HG03097 (cell line): ENCODE measurements around the gene PRR33.

ENCODE experiments used
- ATAC-seq: cut with Tn5 transposase; IDR thresholded peaks from one replicate; pipeline ENCODE4 v1.9.1; 2021; ENCODE audit not compliant: unreplicated experiment, low FRiP score

Gene PRR33

DNA sequence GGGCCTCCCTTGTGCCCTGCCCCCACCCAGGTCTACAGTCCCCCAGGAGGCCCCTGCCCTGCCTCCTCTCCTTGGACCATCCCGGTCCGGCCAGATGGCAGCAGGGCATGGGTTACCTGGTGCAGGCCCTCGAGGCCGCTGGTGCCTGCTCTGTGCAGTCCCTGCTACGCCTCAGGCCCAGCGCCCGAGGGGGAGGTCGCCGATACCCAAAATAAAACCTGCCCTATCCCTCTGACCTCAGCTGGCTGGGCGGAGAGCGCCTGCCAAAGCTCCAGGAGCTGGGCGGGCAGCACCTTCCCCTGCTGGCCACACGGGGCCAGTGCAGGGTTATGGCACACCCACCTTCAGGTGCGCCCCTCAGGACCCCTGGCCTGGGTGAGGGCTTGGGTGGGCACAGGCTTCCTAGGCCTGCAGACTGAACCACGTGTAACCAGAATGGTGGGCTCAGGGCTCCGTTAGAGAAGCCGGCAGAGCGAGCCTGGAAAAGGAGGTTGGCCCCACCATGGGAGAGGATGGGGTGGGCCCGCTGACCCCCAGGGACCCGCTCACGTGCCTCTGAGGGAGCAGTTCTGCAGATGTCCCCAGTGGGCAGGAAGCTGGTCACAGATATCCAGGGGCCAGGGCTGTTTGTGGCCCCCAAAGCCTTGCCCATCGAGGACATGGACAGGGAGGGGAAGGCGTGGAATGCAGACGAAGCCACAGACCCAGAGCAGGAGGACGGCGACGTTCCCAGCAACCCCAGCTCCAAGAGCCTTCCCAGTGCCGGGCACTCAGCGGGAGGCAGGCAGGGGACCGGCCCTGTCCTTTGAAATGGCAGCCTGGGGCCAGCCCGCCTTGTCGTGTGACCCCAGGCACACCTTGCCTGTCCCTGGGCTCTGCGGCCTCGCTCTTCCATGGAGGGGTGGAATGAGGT is 26.1 kb upstream of the PRR33 start:
- ATAC-seq = no peak

DNA sequence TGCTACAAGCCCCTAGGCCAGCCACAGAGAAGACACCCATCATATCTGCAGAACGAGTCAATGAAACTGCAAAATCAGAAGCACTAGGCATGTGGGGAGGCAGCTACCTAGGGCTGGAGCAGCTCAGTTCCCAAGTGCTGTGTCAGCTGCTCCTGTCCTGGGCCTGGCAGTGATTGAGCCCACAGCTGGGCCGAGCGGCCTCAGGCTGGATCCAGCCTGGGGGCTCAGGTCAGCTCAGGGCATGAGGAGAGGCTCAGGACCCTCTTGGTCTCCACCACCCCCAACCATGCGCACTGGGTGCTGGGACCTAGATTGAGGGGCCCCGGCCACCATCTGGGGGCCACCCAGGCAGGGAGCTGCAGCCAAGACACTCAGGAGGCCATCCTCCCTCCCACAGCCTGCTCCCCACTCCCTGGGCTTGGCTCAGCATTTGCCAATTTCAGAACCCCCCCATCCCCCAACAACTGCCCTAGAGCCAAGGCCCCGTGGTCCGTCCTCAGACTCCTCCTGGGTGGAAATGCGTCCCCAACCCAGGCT is 25.4 kb upstream of the PRR33 start:
- ATAC-seq = no peak

GRCh38 chr11:1916132-1916985 is 24.7 kb upstream of the PRR33 start:
- no peak for ATAC-seq

DNA sequence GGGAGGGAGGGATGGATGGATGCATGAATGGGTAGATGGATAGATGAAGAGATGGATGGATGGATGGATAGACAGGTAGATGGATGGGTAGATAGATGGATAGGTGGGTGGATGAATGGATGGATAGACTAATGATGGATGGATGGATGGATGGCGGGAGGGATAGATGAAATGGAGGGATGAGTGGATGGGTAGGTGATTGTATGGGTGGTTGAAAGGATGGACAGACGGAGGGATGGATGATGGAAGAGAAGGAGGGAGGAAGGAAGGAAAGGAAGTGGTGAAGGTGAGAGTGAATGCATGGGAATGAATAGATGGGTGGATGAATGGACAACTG is 24.1 kb upstream of the PRR33 start:
- no peak for ATAC-seq

- no peak for ATAC-seq
Observed at GRCh38 chr11:1913271-1914060, 21.8 kb upstream of the PRR33 start.

DNA sequence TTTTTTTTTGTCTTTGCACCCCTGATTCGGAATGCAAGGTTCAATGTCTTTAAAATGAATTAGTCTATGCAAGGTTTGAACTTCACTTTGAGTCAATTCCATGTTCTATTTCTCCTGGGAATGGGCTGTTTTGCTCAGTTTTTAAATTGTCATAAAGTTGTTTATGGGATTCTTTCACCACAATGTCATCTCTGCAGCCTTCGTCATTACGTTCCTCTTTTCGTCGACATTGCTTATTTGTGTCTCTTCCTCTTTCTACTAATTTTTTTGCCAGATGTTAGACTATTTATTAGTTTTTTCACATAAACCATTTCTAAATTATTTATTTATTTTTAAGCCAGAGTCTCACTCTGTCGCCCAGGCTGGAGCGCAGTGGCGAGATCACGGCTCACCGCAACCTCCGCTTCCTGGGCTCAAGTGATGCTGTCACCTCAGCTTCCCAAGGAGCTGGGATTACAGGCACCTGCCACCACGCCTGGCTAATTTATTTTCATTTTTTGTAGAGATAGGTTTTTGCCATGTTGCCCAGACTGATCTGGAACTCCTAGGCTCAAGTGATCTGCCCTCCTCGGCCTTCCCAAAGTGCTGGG is 20.7 kb upstream of the PRR33 start:
- ATAC-seq = no peak

DNA sequence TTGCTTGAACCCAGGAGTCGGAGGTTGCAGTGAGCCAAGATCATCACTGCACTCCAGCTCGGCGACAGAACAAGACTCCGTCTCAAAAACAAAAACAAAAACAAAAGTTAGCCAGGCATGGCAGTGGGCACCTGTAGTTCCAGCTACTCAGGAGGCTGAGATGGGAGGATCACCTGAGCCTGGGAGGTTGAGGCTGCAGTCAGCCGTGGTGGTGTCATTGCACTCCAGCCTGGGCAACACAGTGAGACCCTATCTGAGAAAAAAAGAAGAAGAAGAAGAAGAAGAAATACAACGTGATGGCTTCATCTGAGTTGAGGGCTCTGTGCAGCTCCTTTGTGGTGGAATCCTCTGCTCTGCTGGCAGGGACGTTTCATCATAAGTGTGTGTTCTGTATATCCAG is 17.8 kb upstream of the PRR33 start:
- ATAC-seq = no peak

DNA sequence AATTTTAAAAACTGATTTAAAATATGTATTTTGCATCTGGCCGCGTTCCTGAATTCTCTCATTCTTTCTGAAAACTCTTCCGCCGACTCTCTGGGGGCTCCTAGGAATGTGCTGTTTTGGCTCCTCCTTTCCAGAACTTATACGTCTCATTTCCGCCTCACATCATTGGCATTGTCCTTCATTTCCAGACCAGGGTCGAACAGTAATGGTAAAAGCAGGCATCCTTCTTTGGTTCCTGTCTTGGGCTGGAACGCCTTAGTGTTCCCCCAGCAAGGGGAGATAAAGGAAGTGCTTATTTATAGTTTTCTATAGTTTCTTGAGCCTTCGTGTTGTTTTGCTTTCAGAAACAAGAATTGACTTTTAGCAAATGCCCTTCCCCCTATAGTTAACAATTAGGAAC is 16.9 kb upstream of the PRR33 start:
- no peak for ATAC-seq

DNA sequence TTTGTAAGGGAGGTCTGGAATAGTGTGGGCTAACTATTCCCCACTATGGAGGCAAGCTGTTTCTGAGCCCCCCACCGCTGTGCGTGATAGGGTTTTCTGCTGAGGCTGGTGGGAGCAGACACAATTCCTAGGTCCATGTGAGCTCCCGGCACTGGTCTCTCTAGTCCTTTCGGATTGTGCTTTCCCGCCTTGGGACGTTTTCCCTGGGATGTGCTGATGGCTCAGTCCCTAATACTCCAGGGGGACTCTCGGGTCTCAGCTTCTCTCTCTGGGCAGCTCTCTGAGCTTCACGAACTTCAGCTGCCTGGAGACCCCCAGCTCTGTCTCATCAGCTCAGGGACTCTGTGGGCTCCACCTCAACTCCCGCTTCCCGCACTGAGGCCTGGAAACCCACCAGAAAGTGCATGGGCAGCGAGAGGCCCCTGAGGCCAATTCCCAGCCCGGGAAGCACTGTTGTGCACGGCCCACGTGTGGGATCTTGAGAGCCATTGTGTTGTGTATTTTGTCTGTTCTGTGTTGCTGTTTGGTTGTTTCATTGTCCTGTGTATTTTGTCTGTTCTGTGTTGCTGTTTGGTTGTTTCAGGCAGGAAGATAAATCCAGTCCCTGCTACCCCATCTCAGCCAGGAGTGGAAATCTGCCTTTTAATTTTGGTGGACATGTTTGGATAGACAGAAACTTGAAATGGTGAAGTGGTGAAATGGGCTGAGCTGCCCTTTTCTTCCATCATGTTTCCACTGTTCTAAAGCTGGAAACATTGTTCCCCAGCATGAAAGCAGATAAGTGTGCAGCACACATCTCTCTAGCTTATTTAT is 15.1 kb upstream of the PRR33 start:
- ATAC-seq = no peak

- no peak for ATAC-seq
Observed at GRCh38 chr11:1906181-1906580, 14.5 kb upstream of the PRR33 start.

DNA sequence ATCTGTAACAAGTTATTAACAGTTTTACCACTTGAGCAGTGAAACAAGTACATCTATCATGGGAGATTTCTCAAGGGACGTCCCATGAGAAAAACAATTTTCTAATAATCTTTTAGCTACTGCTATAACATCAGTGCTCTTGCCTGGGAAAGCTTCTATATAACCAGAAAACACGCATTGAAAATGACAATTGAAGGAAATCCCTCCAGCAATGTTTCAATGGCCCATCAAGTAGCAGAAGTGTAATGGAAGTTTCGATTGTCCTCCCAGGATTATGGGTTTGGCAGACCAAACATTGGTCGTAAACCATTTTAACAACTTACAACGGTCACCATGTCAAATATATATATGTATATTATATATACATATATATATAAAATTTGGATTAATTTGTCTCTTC is 8.0 kb upstream of the PRR33 start:
- ATAC-seq = no peak

- ATAC-seq = no peak
Observed at GRCh38 chr11:1899090-1899489, 7.4 kb upstream of the PRR33 start.

GRCh38 chr11:1896923-1897322 is 5.2 kb upstream of the PRR33 start:
- ATAC-seq = no peak

- no peak for ATAC-seq
Observed at GRCh38 chr11:1896468-1896867, 4.8 kb upstream of the PRR33 start.

DNA sequence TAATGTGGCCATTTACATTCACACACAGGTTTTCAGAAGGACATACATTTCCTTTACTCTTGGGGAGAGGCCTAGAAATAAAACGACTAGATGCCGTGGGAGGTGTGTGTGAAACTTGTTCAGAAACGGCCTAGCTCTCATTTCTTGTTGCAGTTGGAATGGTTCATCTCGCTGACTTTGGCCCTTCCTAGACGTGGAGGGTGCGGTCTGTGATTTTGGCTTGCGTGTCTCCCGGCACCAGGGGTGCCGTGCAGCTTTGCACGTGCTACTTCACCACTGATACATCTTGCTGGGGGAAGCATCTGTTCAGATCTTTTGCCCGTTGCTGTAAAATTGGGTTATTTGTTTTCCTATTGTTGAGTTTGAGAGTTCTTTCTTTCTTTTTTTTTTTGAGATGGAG is 3.1 kb upstream of the PRR33 start:
- ATAC-seq = no peak

- ATAC-seq = no peak
Observed at GRCh38 chr11:1893581-1894359, 2.1 kb upstream of the PRR33 start.

- ATAC-seq = no peak
Observed at GRCh38 chr11:1892558-1892957, 863 bp upstream of the PRR33 start.

GRCh38 chr11:1892116-1892515 is 421 bp upstream of the PRR33 start:
- ATAC-seq = no peak
